GM18870 (cell line): Measurements from ENCODE around the gene SLC31A1.
A peak's percentile ranks its signal among the peaks of the same experiment; 100 is the strongest.
"Not testable (repeated sequence)": the region's sequence is repeated elsewhere in the genome, so short reads cannot be mapped to it uniquely, and the experiment has no call there.

ENCODE experiments used
- ATAC-seq: cut with Tn5 transposase; IDR thresholded peaks from one replicate; pipeline ENCODE4 v1.9.1; 2021; ENCODE audit warnings: moderate library complexity; ENCODE audit not compliant: unreplicated experiment

The SLC31A1 gene

GRCh38 chr9:113258282-113258681 lies 36.9 kb downstream of the SLC31A1 start:
- ATAC-seq: no peak

GRCh38 chr9:113261917-113262671 lies 40.8 kb downstream of the SLC31A1 start:
- no peak for ATAC-seq

GRCh38 chr9:113266174-113266573 lies 44.8 kb downstream of the SLC31A1 start:
- no peak for ATAC-seq

- ATAC-seq: no peak
Measured at GRCh38 chr9:113267911-113268566, 46.7 kb downstream of the SLC31A1 start.

- no peak for ATAC-seq
Measured at GRCh38 chr9:113269355-113269754, 48.0 kb downstream of the SLC31A1 start.

GRCh38 chr9:113269871-113270270 lies 48.5 kb downstream of the SLC31A1 start:
- no peak for ATAC-seq

- ATAC-seq: no peak
Measured at GRCh38 chr9:113274474-113275156, 53.3 kb downstream of the SLC31A1 start.

GRCh38 chr9:113275157-113276131 lies 54.1 kb downstream of the SLC31A1 start, which contains the start of the genes CDC26 and PRPF4:
TSS of gene CDC26 (minus strand) at chr9:113275572. CDS start at chr9:113272507, 3,065 bp downstream.
TSS of gene PRPF4 (plus strand) at chr9:113275658. CDS start at chr9:113275744, 86 bp downstream.
- peak; percentile 95 for ATAC-seq

GRCh38 chr9:113278840-113279239 lies 57.5 kb downstream of the SLC31A1 start:
- no peak for ATAC-seq

- ATAC-seq: no peak
Measured at GRCh38 chr9:113281356-113281755, 60.0 kb downstream of the SLC31A1 start.

- ATAC-seq: no peak
Measured at GRCh38 chr9:113289091-113289490, 67.7 kb downstream of the SLC31A1 start.

- no peak for ATAC-seq
Measured at GRCh38 chr9:113290052-113290607, 68.8 kb downstream of the SLC31A1 start.

- no peak for ATAC-seq
Measured at GRCh38 chr9:113293285-113293878, 72.0 kb downstream of the SLC31A1 start.

- not testable (repeated sequence) for ATAC-seq
Measured at GRCh38 chr9:113296247-113296646, 74.9 kb downstream of the SLC31A1 start.

- ATAC-seq: no peak
Measured at GRCh38 chr9:113296796-113297558, 75.6 kb downstream of the SLC31A1 start.

- ATAC-seq: no peak
Measured at GRCh38 chr9:113298311-113298710, 77.0 kb downstream of the SLC31A1 start.

GRCh38 chr9:113298924-113299770 lies 77.8 kb downstream of the SLC31A1 start:
- no peak for ATAC-seq

- ATAC-seq: no peak
Measured at GRCh38 chr9:113299800-113300292, 78.5 kb downstream of the SLC31A1 start.
